ENCODE results near the gene JUNB. TPM values are rescaled to one million over a fixed set of nuclear protein-coding genes. Genes with fewer than 3 reads are reported as not detected.

Gene JUNB
- total and polyA plus RNA-seq, 2 of the 13 experiments (the other 11 are each of a cell fraction or from before 2014, with no cell fraction given) = 7.7 to 8.2 TPM

- TF ChIP-seq STAT5B (CRISPR knock-in tag; IDR thresholded peaks at IDR 0.05) = no peak
- TF ChIP-seq RAD21 (CRISPR knock-in tag; IDR thresholded peaks at IDR 0.05) = peak; percentile 92
- TF ChIP-seq ZNF468 (CRISPR knock-in tag; IDR thresholded peaks at IDR 0.05) = no peak
- no peak for TF ChIP-seq CHD4 (IDR thresholded peaks at IDR 0.05; ENCODE audit: borderline replicate concordance, low read length)
- no peak for TF ChIP-seq ZIK1 (CRISPR knock-in tag; IDR thresholded peaks at IDR 0.05; ENCODE audit: borderline replicate concordance, low read depth)
- peak; percentile 96 for TF ChIP-seq KDM2A (CRISPR knock-in tag; IDR thresholded peaks at IDR 0.05; ENCODE audit: borderline replicate concordance, low read depth)
- TF ChIP-seq ZSCAN21 (CRISPR knock-in tag; IDR thresholded peaks at IDR 0.05; ENCODE audit: borderline replicate concordance) = peak; percentile 40; the same call in 1 of the 2 replicates
- no peak for TF ChIP-seq ZBTB3 (CRISPR knock-in tag; IDR thresholded peaks at IDR 0.05; ENCODE audit: borderline replicate concordance, low read depth)
- TF ChIP-seq ZNF234 (CRISPR knock-in tag; conservative IDR thresholded peaks at IDR 0.05) = no peak
- TF ChIP-seq ZNF138 (CRISPR knock-in tag; IDR thresholded peaks at IDR 0.05; ENCODE audit: low read depth) = no peak; the same call in 1 of the 2 replicates
- TF ChIP-seq, protein P1, sequence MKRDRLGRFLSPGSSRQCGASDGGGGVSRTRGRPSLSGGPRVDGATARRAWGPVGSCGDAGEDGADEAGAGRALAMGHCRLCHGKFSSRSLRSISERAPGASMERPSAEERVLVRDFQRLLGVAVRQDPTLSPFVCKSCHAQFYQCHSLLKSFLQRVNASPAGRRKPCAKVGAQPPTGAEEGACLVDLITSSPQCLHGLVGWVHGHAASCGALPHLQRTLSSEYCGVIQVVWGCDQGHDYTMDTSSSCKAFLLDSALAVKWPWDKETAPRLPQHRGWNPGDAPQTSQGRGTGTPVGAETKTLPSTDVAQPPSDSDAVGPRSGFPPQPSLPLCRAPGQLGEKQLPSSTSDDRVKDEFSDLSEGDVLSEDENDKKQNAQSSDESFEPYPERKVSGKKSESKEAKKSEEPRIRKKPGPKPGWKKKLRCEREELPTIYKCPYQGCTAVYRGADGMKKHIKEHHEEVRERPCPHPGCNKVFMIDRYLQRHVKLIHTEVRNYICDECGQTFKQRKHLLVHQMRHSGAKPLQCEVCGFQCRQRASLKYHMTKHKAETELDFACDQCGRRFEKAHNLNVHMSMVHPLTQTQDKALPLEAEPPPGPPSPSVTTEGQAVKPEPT (CRISPR knock-in tag; IDR thresholded peaks at IDR 0.05; ENCODE audit: low read depth) = no peak
- peak; percentile 90 for TF ChIP-seq ZNF574 (CRISPR knock-in tag; IDR thresholded peaks at IDR 0.05)
- TF ChIP-seq, protein P2, sequence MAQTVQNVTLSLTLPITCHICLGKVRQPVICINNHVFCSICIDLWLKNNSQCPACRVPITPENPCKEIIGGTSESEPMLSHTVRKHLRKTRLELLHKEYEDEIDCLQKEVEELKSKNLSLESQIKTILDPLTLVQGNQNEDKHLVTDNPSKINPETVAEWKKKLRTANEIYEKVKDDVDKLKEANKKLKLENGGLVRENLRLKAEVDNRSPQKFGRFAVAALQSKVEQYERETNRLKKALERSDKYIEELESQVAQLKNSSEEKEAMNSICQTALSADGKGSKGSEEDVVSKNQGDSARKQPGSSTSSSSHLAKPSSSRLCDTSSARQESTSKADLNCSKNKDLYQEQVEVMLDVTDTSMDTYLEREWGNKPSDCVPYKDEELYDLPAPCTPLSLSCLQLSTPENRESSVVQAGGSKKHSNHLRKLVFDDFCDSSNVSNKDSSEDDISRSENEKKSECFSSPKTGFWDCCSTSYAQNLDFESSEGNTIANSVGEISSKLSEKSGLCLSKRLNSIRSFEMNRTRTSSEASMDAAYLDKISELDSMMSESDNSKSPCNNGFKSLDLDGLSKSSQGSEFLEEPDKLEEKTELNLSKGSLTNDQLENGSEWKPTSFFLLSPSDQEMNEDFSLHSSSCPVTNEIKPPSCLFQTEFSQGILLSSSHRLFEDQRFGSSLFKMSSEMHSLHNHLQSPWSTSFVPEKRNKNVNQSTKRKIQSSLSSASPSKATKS (CRISPR knock-in tag; IDR thresholded peaks at IDR 0.05) = no peak
- 0 out of 2 replicates have a peak, but pooled peaks have one; percentile 25 for TF ChIP-seq BCL6 (CRISPR knock-in tag; IDR thresholded peaks at IDR 0.05)
- TF ChIP-seq KAT2B (IDR thresholded peaks at IDR 0.05; ENCODE audit: borderline replicate concordance, low read depth, low read length) = no peak
- TF ChIP-seq ZNF44 (CRISPR knock-in tag; IDR thresholded peaks at IDR 0.05) = peak; percentile 32; the same call in 1 of the 2 replicates
- TF ChIP-seq ZNF550 (CRISPR knock-in tag; IDR thresholded peaks at IDR 0.05; ENCODE audit: borderline replicate concordance) = no peak
- TF ChIP-seq ATAD3A (CRISPR knock-in tag; IDR thresholded peaks at IDR 0.05) = no peak
Measured at GRCh38 chr19:12766051-12766521, 25.2 kb upstream of the JUNB start (continued).

Data from HepG2 (cell line).